Testis (tissue), 3 donors: Measurements from ENCODE around the gene STIP1. TPM values are rescaled to one million over a fixed set of nuclear protein-coding genes. Genes with fewer than 3 reads are reported as not detected.

Source experiments
- DNase-seq: peaks from one replicate; pipeline ENCODE4 v3.0.0-alpha.2; 2019
- H3K27ac ChIP-seq, 2 donors: fragments of 200-600 bp; sonication (generic); one replicate each; pipeline ENCODE4 v1.5.1; 2019
- H3K27me3 ChIP-seq: fragments of 200-600 bp; sonication (generic); one replicate; pipeline ENCODE4 v1.5.1; 2019
- H3K36me3 ChIP-seq: fragments of 200-600 bp; sonication (generic); one replicate; pipeline ENCODE4 v1.5.1; 2017; ENCODE audit warnings: low read depth; ENCODE audit errors: missing control alignments
- H3K4me1 ChIP-seq: fragments of 200-600 bp; sonication (generic); one replicate; pipeline ENCODE4 v1.5.1; 2019
- H3K4me3 ChIP-seq, 2 donors: fragments of 200-600 bp; sonication (generic); one replicate each; pipeline ENCODE4 v1.5.1; 2017 to 2019
- H3K9me3 ChIP-seq: fragments of 200-600 bp; sonication (generic); one replicate; pipeline ENCODE4 v1.5.1; 2017
- POLR2A ChIP-seq: fragments of 450-650 bp; IDR thresholded peaks from one replicate; pipeline ENCODE4 v1.6.1; 2017; ENCODE audit warnings: antibody characterized with exemption, mild to moderate bottlenecking, moderate library complexity
- WGBS, 2 donors: methylation state at CpG; one replicate each; pipeline ENCODE4 v1.1.5; 2018; 5-methylcytosine and 5-hydroxymethylcytosine counted together
- intact Hi-C: fragments of 100-400 bp; cut with DNase I; formaldehyde crosslinking; loops from one replicate; pipeline ENCODE4 v1.15.1; 2023; ENCODE audit warnings: low total_unique reads
- polyA plus RNA-seq: library from polyadenylated mRNA; stranded (reverse); fragments of 350-450 nt; fragmentation: Illumina TruSeq; extraction: RNeasy Lipid Tissue Mini Kit (QIAGEN cat#74804); gene quantifications from one replicate; pipeline ENCODE4 v1.2.3, GENCODE V29; 2014; ENCODE audit warnings: low read depth, low replicate concordance; ENCODE audit not compliant: insufficient read depth
- total RNA-seq, 2 donors: library from RNA; depleted of rRNA; stranded (reverse); fragments of >200 nt; gene quantifications; one replicate each; pipeline ENCODE4 v1.2.3, GENCODE V29; 2016
- TF ChIP-seq, protein P1 (sequence below), 3 experiments: fragments of 450-650 bp in 2 of 3; fragments of 200-600 bp in 1 of 3; sonication (generic) in 1 of 3; IDR thresholded peaks; one replicate each; pipeline ENCODE4 v1.5.1; 2016 to 2019; ENCODE audit warnings: antibody characterized with exemption in 3 of 3, mild to moderate bottlenecking in 2 of 3, moderate library complexity in 1 of 3

The STIP1 gene
- total and polyA plus RNA-seq, 3 donors from 2014 or later: 221 to 267 (median 247) TPM

DNA sequence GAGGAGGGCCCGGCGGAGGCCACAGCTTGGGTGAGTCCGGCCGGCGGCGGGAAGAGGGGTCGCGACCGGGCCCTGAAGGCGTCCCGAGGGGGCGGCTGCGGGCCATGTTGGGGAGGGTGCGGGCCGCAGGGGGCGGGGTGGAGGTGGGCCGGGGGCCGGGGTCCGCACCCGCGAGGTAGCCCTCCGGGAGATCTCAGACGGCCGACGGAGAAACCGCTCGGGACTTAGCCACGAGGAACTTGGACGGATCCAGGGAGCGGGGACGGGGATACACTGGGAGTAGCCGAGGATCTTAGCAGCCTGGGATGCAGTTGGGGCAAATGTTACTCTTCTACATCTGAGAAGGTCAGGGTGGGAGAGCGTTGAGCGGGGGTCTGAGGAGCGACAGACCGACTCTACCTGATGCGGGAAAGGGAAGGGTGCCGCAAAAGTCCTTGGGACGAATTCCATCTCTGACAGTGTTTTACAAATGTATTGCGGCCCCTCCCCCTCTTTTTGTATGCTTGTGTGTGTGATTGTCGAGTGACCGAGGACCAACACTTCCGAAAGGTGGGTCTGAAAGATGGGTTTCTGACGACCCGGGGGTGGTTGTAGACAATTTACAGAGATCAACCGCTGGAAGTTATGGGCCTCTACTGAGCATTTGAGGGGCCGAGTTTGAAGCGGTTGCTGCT lies 658 bp downstream of the STIP1 start:
- no peaks in the 10 kb centered on the region for H3K27me3 ChIP-seq
- peak overlapping the region in 1 of 2 donors; percentile 95 for H3K27ac ChIP-seq
- no peak for TF ChIP-seq POLR2A
- TF ChIP-seq, protein P1, sequence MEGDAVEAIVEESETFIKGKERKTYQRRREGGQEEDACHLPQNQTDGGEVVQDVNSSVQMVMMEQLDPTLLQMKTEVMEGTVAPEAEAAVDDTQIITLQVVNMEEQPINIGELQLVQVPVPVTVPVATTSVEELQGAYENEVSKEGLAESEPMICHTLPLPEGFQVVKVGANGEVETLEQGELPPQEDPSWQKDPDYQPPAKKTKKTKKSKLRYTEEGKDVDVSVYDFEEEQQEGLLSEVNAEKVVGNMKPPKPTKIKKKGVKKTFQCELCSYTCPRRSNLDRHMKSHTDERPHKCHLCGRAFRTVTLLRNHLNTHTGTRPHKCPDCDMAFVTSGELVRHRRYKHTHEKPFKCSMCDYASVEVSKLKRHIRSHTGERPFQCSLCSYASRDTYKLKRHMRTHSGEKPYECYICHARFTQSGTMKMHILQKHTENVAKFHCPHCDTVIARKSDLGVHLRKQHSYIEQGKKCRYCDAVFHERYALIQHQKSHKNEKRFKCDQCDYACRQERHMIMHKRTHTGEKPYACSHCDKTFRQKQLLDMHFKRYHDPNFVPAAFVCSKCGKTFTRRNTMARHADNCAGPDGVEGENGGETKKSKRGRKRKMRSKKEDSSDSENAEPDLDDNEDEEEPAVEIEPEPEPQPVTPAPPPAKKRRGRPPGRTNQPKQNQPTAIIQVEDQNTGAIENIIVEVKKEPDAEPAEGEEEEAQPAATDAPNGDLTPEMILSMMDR (IDR thresholded peaks at IDR 0.05): no peak
- WGBS, 2 donors: 0 to 2% methylated on average over 21 to 24 of the region's 48 CpGs
- H3K36me3 ChIP-seq: no peaks in the 10 kb centered on the region
- intact Hi-C loops: no loop called here
- peak; percentile 58 for DNase-seq
- no peaks in the 10 kb centered on the region for H3K9me3 ChIP-seq
- H3K4me3 ChIP-seq: no peak overlapping the region
- H3K4me1 ChIP-seq: peaks cover 25% of the 10 kb centered on the region

DNA sequence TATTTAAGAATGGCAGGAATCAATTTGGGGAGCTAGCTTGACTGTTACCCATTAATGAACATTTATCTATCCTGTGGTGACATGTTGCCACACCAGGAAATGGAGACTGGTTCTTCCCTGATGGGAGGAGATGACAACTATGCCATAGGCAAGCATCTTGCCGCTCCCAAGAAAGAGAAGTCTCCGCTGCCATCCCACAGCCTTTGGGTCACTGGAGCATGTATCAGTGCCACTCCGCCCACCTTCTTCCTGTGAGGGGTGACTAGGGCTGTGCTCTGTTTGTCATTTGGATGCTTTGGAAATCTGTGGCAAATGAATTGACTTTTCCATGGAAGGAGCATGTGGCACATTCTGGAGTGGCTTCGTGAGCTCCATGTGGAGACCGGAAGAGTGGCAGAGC lies 6.5 kb downstream of the STIP1 start:
- Histone ChIP-seq H3K27ac (no peak overlapping the region), H3K27me3 (no peaks in the 10 kb centered on the region), H3K36me3 (no peaks in the 10 kb centered on the region), H3K4me1 (no peaks in the 10 kb centered on the region), H3K4me3 (no peak overlapping the region), H3K9me3 (no peaks in the 10 kb centered on the region)
- intact Hi-C loops: no loop called here
- TF ChIP-seq, protein P1 (IDR thresholded peaks at IDR 0.05): no peak
- TF ChIP-seq POLR2A: no peak
- no peak for DNase-seq
- 93 to 98% methylated on average over 5 of the region's 5 CpGs for WGBS, 2 donors

- no peak for TF ChIP-seq POLR2A
- TF ChIP-seq, protein P1 (IDR thresholded peaks at IDR 0.05): no peak
- WGBS, 2 donors: 76 to 89% methylated on average over 9 of the region's 9 CpGs
These were observed 10.7 kb downstream of the STIP1 start for GRCh38 chr11:64196626-64197025.

GRCh38 chr11:64198511-64198910 lies 12.5 kb downstream of the STIP1 start:
- no peak for DNase-seq
- no peak for TF ChIP-seq POLR2A
- TF ChIP-seq, protein P1 (IDR thresholded peaks at IDR 0.05): no peak
- no peaks in the 10 kb centered on the region for H3K36me3 ChIP-seq
- WGBS, 2 donors: 100% methylated on average over 2 of the region's 2 CpGs
- no peaks in the 10 kb centered on the region for H3K4me1 ChIP-seq
- H3K27ac ChIP-seq: no peak overlapping the region
- H3K27me3 ChIP-seq: no peaks in the 10 kb centered on the region
- intact Hi-C loops: no loop called here
- H3K4me3 ChIP-seq: no peak overlapping the region
- H3K9me3 ChIP-seq: no peaks in the 10 kb centered on the region

More at GRCh38 chr11:64196626-64197025, 10.7 kb downstream of the STIP1 start:
- no peaks in the 10 kb centered on the region for H3K36me3 ChIP-seq
- intact Hi-C loops: no loop called here
- DNase-seq: no peak
- no peak overlapping the region for H3K4me3 ChIP-seq
- H3K27me3 ChIP-seq: no peaks in the 10 kb centered on the region
- no peaks in the 10 kb centered on the region for H3K9me3 ChIP-seq
- no peaks in the 10 kb centered on the region for H3K4me1 ChIP-seq
- H3K27ac ChIP-seq: no peak overlapping the region

- peaks cover 4% of the 10 kb centered on the region for H3K4me1 ChIP-seq
- no peak for DNase-seq
- intact Hi-C loops: loop anchor here (10.0 kb wide), 1 partner anchor 93 kb away; the partner anchor contains the start of gene KCNK4
- no peaks in the 10 kb centered on the region for H3K36me3 ChIP-seq
- 84 to 89% methylated on average over 3 of the region's 3 CpGs for WGBS, 2 donors
- TF ChIP-seq, protein P1 (IDR thresholded peaks at IDR 0.05): no peak
- TF ChIP-seq POLR2A: no peak
- no peak overlapping the region for H3K27ac ChIP-seq
- no peaks in the 10 kb centered on the region for H3K27me3 ChIP-seq
- no peak overlapping the region for H3K4me3 ChIP-seq
- no peaks in the 10 kb centered on the region for H3K9me3 ChIP-seq
These were observed 15.6 kb downstream of the STIP1 start for GRCh38 chr11:64201543-64201942.
